Measurements from ENCODE around the gene CORO1A. TPM values are rescaled to one million over a fixed set of nuclear protein-coding genes. Genes with fewer than 3 reads are reported as not detected.
"Not testable (repeated sequence)": the region's sequence is repeated elsewhere in the genome, so short reads cannot be mapped to it uniquely, and the experiment has no call there.

The CORO1A gene
- total RNA-seq, 1 experiment from 2014 or later: 3.7 TPM

DNA sequence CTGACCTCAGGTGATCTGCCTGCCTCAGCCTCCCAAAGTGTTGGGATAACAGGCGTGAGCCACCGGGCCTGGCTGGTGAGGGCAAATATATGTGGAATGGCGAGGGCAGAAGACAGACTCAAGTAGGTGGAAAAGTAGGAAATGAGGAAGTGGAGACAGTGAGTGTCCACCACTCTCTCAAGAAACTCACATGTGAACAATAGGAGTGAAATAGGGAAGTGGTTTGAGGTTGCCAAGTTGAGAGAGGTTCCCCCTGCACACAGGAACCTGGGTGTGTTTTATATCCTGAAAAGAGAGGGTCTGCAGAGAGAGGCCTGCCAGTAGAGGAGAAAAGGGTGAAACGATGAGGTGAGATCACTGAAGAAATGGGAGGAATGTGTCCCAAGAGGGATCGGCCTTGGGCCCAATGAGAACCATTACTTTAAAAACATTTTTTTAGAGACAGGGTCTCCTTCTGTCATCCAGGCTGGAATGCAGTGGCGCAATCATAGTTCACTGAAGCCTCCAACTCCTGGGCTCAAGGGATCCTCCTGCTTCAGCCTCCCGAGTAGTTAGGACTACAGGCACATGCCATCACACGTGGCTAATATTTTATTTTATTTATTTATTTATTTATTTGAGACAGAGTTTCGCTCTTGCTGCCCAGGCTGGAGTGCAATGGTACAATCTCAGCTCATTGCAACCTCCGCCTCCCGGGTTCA, 17.1 kb upstream of the CORO1A start:
- ChIA-PET CTCF (no interaction called here), POLR2A (no interaction called here)
- no TSS peak for BruUV-seq (replicated peaks)
- intact Hi-C loops (cut with micrococcal nuclease; ENCODE audit: unreplicated experiment) (no loop called here), in situ Hi-C loops (cut with HindIII; ENCODE audit: low pct_unique_long_range_greater_than_20kb, low sequenced_read_pairs) (no loop called here)
- no peak for DNase-seq (ENCODE audit: low read depth, low spot score)
- Histone ChIP-seq H3K36me3 (ENCODE audit: control insufficient read depth, insufficient read depth, low read length) (no peaks in the 10 kb centered on the region), H3K4me1 (ENCODE audit: control insufficient read depth, insufficient read depth, low read length) (no peaks in the 10 kb centered on the region), H3K27me3 (ENCODE audit: control insufficient read depth, insufficient read depth, low read length) (no peaks in the 10 kb centered on the region), H3K9me3 (ENCODE audit: control insufficient read depth, insufficient read depth, low read depth, low read length) (no peaks in the 10 kb centered on the region), H3K27ac (ENCODE audit: low read length) (no peak overlapping the region), H3K4me3 (ENCODE audit: low read depth in 2 of 2, low read length in 2 of 2) (no peak overlapping the region)
- ATAC-seq: no peak
- no peak for TF ChIP-seq SIN3A (IDR thresholded peaks at IDR 0.05; ENCODE audit: borderline replicate concordance, insufficient read depth, low read depth, low read length)
- no peak for TF ChIP-seq POLR2AphosphoS5 (IDR thresholded peaks at IDR 0.05; ENCODE audit: low read depth, low read length)
- TF ChIP-seq TCF7L2 (IDR thresholded peaks at IDR 0.05; ENCODE audit: low read depth, low read length): no peak
- TF ChIP-seq, protein P1, sequence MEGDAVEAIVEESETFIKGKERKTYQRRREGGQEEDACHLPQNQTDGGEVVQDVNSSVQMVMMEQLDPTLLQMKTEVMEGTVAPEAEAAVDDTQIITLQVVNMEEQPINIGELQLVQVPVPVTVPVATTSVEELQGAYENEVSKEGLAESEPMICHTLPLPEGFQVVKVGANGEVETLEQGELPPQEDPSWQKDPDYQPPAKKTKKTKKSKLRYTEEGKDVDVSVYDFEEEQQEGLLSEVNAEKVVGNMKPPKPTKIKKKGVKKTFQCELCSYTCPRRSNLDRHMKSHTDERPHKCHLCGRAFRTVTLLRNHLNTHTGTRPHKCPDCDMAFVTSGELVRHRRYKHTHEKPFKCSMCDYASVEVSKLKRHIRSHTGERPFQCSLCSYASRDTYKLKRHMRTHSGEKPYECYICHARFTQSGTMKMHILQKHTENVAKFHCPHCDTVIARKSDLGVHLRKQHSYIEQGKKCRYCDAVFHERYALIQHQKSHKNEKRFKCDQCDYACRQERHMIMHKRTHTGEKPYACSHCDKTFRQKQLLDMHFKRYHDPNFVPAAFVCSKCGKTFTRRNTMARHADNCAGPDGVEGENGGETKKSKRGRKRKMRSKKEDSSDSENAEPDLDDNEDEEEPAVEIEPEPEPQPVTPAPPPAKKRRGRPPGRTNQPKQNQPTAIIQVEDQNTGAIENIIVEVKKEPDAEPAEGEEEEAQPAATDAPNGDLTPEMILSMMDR (IDR thresholded peaks at IDR 0.05): no peak
- TF ChIP-seq, protein P2, sequence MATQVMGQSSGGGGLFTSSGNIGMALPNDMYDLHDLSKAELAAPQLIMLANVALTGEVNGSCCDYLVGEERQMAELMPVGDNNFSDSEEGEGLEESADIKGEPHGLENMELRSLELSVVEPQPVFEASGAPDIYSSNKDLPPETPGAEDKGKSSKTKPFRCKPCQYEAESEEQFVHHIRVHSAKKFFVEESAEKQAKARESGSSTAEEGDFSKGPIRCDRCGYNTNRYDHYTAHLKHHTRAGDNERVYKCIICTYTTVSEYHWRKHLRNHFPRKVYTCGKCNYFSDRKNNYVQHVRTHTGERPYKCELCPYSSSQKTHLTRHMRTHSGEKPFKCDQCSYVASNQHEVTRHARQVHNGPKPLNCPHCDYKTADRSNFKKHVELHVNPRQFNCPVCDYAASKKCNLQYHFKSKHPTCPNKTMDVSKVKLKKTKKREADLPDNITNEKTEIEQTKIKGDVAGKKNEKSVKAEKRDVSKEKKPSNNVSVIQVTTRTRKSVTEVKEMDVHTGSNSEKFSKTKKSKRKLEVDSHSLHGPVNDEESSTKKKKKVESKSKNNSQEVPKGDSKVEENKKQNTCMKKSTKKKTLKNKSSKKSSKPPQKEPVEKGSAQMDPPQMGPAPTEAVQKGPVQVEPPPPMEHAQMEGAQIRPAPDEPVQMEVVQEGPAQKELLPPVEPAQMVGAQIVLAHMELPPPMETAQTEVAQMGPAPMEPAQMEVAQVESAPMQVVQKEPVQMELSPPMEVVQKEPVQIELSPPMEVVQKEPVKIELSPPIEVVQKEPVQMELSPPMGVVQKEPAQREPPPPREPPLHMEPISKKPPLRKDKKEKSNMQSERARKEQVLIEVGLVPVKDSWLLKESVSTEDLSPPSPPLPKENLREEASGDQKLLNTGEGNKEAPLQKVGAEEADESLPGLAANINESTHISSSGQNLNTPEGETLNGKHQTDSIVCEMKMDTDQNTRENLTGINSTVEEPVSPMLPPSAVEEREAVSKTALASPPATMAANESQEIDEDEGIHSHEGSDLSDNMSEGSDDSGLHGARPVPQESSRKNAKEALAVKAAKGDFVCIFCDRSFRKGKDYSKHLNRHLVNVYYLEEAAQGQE (IDR thresholded peaks at IDR 0.05; ENCODE audit: insufficient read depth in 1 of 2, low read depth in 2 of 2, low read length in 1 of 2): no peak

DNA sequence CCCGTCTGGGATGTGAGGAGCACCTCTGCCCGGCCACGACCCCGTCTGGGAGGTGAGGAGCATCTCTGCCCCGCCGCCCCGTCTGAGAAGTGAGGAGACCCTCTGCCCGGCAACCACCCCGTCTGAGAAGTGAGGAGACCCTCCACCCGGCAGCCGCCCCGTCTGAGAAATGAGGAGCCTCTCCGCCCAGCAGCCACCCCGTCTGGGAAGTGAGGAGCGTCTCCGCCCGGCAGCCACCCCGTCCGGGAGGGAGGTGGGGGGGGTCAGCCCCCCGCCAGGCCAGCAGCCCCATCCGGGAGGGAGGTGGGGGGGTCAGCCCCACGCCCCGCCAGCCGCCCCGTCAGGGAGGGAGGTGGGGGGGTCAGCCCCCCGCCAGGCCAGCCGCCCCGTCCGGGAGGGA, 14.7 kb upstream of the CORO1A start:
- H3K4me3 ChIP-seq (ENCODE audit: low read depth in 2 of 2, low read length in 2 of 2); CTCF ChIA-PET; H3K4me1 ChIP-seq (ENCODE audit: control insufficient read depth, insufficient read depth, low read length); DNase-seq (ENCODE audit: low read depth, low spot score); H3K27me3 ChIP-seq (ENCODE audit: control insufficient read depth, insufficient read depth, low read length); H3K27ac ChIP-seq (ENCODE audit: low read length); H3K9me3 ChIP-seq (ENCODE audit: control insufficient read depth, insufficient read depth, low read depth, low read length); H3K36me3 ChIP-seq (ENCODE audit: control insufficient read depth, insufficient read depth, low read length); ATAC-seq; in situ Hi-C loops (cut with HindIII; ENCODE audit: low pct_unique_long_range_greater_than_20kb, low sequenced_read_pairs); BruUV-seq (replicated peaks); intact Hi-C loops (cut with micrococcal nuclease; ENCODE audit: unreplicated experiment); POLR2A ChIA-PET: not testable (repeated sequence)

DNA sequence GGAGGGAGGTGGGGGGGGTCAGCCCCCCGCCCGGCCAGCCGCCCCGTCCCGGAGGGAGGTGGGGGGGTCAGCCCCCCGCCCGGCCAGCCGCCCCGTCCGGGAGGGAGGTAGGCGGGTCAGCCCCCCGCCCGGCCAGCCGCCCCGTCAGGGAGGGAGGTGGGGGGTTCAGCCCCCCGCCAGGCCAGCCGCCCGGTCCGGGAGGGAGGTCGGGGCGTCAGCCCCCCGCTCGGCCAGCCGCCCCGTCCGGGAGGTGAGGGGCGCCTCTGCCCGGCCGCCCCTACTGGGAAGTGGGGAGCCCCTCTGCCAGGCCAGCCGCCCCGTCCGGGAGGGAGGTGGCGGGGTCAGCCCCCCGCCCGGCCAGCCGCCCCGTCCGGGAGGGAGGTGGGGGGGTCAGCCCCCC, 14.0 kb upstream of the CORO1A start:
- DNase-seq (ENCODE audit: low read depth, low spot score); H3K36me3 ChIP-seq (ENCODE audit: control insufficient read depth, insufficient read depth, low read length); CTCF ChIA-PET; in situ Hi-C loops (cut with HindIII; ENCODE audit: low pct_unique_long_range_greater_than_20kb, low sequenced_read_pairs); POLR2A ChIA-PET; BruUV-seq (replicated peaks); H3K27me3 ChIP-seq (ENCODE audit: control insufficient read depth, insufficient read depth, low read length); H3K9me3 ChIP-seq (ENCODE audit: control insufficient read depth, insufficient read depth, low read depth, low read length); H3K27ac ChIP-seq (ENCODE audit: low read length); H3K4me1 ChIP-seq (ENCODE audit: control insufficient read depth, insufficient read depth, low read length); H3K4me3 ChIP-seq (ENCODE audit: low read depth in 2 of 2, low read length in 2 of 2); intact Hi-C loops (cut with micrococcal nuclease; ENCODE audit: unreplicated experiment); ATAC-seq: not testable (repeated sequence)

DNA sequence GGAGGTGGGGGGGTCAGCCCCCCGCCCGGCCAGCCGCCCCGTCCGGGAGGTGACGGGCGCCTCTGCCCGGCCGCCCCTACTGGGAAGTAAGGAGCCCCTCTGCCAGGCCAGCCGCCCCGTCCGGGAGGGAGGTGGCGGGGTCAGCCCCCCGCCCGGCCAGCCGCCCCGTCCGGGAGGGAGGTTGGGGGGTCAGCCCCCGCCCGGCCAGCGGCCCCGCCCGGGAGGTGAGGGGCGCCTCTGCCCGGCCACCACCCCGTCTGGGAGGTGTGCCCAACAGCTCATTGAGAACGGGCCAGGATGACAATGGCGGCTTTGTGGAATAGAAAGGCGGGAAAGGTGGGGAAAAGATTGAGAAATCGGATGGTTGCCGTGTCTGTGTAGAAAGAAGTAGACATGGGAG, 13.3 kb upstream of the CORO1A start:
- H3K4me1 ChIP-seq (ENCODE audit: control insufficient read depth, insufficient read depth, low read length); intact Hi-C loops (cut with micrococcal nuclease; ENCODE audit: unreplicated experiment); ATAC-seq; H3K9me3 ChIP-seq (ENCODE audit: control insufficient read depth, insufficient read depth, low read depth, low read length); BruUV-seq (replicated peaks); DNase-seq (ENCODE audit: low read depth, low spot score); H3K27me3 ChIP-seq (ENCODE audit: control insufficient read depth, insufficient read depth, low read length); in situ Hi-C loops (cut with HindIII; ENCODE audit: low pct_unique_long_range_greater_than_20kb, low sequenced_read_pairs); H3K4me3 ChIP-seq (ENCODE audit: low read depth in 2 of 2, low read length in 2 of 2); H3K27ac ChIP-seq (ENCODE audit: low read length); POLR2A ChIA-PET; H3K36me3 ChIP-seq (ENCODE audit: control insufficient read depth, insufficient read depth, low read length); CTCF ChIA-PET: not testable (repeated sequence)
